ENCODE results near the gene SULT1C4.
A peak's percentile ranks its signal among the peaks of the same experiment; 100 is the strongest.
"Not testable (repeated sequence)": the region's sequence is repeated elsewhere in the genome, so short reads cannot be mapped to it uniquely, and the experiment has no call there.

Gene SULT1C4

GRCh38 chr2:108414256-108414876 is 36.6 kb downstream of the SULT1C4 start:
- DNase-seq, result no peak

DNA sequence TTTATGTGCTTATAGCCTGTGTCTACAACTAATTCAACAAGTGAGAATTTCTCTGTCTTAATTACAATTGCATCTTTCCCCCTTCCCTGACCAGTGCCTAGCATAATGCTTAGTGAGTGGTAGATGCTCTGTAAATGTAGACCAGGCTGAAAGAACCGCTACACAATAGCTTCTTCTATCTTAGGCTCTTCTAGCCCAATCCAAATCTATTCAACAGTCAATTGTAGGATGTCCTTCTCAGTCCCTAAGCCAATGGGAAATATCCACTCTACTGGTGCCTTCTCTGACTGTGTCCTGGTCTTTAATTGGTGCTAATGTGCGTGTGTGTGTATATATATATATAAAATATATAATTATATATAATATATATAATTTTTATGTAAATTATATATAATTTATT is 37.2 kb downstream of the SULT1C4 start:
- DNase-seq, result no peak

- DNase-seq, result peak in 1 of 5 experiments; percentile 5
These were observed 39.5 kb downstream of the SULT1C4 start for GRCh38 chr2:108417254-108417653.

DNA sequence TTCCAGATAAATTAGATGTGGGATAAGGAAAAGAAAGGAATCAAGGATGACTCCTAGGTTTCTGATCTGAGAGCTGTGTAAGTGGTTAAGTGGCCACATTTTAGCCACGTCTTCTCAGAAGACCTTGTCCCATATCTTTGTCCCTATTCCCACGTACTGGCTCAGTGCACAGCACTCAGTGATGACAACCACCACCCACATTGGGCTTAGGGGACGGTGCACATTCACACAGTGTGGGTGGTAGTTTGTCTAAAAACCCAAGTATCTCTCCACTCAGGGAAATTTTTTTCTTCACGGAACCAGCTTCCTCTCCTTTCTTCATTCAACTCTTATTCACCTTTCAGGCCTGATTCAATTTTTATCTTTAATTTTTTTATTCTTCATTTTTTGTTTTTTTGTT is 40.7 kb downstream of the SULT1C4 start:
- no peak for DNase-seq

DNA sequence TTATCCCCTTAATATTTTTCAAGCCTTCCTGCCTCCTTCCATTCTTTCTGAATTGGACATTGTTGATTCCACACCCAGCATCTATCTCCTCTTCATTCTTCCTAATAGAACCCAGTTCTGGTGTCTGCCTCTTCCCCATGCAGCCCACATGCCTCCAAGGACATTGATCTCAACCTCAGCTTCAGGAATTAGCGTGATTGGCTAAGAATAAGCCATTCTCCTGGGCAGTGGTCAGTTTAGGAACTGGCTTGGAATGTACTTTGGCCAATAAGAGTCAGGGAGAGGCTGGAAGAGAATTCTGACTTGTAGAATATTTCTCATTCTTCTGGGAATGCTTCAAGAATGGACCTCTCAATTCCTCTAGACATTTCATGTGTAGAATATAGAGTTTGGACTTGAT is 45.3 kb downstream of the SULT1C4 start:
- no peak for DNase-seq

- DNase-seq, result no peak
These were observed 45.9 kb downstream of the SULT1C4 start for GRCh38 chr2:108423502-108424251.

GRCh38 chr2:108428286-108429009 is 50.7 kb downstream of the SULT1C4 start:
- DNase-seq, result no peak

DNA sequence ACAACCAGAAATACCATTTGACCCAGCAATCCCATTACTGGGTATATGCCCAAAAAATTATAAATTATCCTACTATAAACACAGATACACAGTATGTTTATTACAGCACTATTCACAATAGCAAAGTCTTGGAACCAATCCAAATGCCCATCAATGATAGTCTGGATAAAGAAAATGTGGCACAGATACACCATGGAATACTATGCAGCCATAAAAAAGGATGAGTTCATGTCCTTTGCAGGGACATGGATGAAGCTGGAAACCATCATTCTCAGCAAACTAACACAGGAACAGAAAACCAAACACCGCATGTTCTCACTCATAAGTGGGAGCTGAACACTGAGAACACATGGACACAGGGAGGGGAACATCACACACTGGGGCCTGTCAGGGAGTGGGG is 57.8 kb downstream of the SULT1C4 start:
- not testable (repeated sequence) for DNase-seq

DNA sequence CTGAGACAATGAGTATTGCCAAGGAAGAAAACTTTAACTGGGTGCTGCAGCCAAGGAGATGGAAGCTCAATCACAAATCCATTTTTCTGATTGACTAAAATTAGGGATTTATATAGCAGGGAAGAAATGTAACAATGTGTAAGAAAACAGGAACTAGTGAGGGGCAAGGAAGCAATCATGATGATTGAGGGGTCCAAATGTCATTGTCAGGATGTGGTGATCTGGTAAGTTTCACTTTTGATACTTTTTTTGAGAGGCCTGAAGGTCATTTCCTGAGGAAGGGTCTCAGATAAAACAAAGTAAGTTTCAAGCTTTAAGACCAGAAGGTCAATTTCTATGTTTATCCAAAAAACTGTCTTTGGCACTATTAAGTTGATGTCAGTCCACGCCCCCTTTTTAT is 59.2 kb downstream of the SULT1C4 start:
- DNase-seq, result no peak

Measured in T-helper 2 cell (primary cell).